ENCODE measurements around the gene ABCA4.
"Not testable (repeated sequence)": the region's sequence is repeated elsewhere in the genome, so short reads cannot be mapped to it uniquely, and the experiment has no call there.

The ABCA4 gene

DNA sequence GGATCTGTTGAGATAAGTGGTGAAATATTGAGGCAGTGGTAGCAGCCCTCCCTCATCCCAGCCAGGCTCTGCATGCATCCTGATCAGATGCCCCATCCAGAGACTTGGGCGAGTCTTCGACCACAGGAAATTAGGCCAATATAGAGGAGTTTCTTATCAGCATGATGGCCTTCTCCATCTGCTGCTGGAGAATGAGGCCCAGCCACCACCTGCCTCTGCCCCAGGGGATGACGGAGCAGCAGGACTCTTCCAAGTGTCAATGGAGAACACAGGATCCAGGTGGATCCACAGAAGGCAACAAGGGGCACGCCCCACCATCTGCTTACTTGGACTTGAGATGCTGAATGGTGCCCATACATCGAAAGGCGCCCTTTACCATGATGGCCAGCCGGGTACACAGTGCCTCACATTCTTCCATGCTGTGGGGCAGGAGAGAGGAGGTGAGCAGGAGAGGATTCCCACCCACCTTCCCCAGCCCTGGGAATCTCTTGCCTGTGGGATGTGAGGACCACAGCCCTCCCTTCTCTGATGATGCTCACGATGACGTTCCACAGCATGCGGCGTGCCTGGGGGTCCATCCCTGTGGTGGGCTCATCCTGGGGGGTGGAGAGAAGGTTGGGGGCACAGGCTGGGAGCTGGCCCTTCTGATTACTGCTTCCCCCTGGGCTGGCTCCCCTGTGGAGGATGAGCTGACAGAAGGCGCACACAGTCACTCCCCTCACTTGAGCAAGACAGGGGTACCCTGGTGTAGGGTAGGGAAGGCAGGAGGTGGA lies 120.3 kb downstream of the ABCA4 start:
- no peak for DNase-seq

DNA sequence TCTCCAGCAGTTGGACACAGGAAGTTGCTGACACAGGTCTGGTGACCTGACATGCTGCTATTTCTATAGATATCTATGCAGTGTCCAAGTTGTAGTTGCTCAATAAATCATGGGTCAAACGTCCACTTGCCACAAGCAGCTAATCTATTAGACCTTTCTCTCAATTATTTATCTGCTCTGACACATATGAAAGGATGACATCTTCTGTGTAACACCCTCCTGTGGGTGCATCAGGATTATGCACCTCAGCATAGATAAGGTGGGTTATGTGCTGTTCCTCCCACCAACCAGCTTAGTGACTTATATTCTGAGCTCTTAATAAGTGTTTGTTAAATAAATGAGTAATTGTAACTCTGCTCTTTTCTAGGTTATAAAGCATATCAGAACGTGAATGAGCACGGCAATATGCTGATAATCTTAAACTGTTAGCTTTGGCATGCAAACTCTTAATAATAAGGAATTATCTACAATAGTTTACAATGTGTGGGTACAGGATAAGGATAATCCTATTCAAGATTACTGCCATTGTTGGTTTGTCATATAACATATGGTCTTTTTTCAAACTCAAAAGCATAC lies 121.0 kb downstream of the ABCA4 start:
- DNase-seq, result no peak

DNA sequence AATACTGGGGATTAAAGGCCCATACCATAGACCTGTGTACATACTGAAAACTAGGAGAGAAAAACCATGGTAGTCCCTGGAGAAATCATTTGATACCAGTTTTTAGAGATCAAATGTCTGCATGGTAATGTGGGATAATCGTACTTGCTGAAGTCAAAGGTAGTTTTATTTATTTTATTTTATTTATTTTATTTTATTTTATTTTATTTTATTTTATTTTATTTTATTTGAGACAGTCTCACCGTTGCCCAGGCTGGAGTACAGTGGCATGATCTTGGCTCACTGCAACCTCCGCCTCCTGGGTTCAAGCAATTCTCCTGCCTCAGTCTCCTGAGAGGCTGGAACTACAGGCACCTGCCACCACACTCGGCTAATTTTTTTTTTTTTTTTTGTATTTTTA lies 122.4 kb downstream of the ABCA4 start:
- not testable (repeated sequence) for DNase-seq

DNA sequence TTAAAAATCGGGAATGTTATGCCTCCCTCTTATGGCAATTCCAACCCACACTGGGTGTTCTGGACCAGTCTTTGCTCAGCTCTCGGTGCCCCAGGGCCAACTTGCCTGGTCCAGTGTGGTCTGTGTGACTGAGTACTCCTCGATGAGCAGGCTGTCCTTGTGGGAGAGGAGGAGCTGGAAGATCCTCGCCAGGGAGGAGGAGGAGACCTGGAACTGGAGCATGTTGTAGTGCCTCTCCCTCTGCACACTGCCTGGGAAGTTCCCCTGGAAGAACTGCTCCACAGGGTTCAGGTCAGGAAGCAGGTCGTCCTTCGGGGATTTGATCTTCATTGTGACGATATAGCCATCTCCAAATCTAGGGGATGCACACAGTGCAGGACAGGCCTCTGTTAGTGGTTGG lies 123.2 kb downstream of the ABCA4 start:
- no peak for DNase-seq

DNA sequence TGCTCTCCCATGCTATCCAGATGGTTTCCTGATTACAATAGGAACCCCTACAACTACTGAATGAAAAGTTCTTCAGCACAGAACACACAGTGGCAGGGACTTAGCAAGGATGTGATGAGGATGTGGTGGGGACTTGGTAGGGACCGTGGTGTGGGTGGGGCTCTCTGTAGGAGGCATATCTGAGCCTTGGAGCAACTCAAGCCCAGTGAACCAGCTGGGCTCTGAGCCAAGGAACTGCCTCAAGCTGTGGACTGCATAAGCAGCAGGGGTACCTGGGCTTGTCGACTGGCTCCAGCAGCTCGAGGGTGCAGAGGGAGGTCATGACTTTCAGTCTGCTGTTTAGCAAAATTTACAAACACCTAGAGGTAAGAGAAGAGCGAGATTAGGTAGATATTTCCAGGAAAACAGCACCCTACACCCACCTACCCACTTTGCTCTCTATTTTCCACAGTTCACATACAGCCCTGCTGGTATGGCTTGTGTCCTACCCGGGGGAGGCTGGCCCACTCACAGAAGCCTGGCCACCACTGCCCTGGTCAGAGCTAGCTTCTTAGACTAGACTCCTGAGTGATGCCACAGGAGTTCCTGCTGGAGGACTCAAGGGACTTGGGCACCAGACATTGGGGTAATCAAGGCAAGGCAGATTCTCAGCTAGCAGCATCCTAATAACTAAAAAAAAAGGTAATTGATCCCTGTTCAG lies 125.0 kb downstream of the ABCA4 start:
- DNase-seq, result peak in 1 of 5 donors; percentile 14

DNA sequence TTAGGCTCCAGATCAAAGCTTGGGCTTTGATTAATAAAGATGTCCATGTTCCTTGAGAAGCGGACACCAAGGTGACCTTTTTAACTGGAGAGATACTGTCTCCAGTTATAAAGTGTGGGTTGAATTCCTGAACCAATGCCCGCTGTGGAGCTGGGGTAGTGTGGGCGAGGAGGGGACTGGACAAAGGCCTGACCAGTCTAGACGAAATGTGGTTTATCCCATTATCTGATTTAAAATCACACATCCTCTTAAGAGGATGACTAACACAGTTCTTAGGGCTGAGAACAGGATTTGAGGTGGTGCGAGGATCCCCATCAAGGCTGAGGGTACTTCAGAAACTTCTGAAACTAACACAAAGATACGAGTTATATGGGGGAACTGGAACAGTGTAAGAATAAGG lies 127.2 kb downstream of the ABCA4 start:
- DNase-seq, result no peak

DNA sequence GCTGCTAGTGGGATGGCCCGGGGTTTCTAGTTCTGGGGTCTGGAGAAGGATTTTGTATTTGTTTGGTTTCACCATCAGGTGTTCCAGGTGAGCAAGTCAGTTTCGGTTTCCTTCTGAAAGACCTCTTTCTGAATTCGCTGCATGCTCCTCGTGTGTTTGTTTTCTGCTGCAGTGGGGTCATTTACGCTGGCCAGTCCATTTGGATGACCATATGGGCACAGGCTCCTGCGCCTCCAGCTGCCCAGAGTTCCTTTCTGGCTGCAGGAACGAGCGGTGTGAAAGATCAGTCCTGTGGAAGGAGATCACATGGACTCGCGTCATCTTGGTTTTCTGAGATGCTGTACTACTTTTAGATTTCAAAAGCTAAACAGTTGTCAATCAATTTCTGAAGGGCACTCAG lies 128.0 kb downstream of the ABCA4 start:
- DNase-seq, result no peak

DNA sequence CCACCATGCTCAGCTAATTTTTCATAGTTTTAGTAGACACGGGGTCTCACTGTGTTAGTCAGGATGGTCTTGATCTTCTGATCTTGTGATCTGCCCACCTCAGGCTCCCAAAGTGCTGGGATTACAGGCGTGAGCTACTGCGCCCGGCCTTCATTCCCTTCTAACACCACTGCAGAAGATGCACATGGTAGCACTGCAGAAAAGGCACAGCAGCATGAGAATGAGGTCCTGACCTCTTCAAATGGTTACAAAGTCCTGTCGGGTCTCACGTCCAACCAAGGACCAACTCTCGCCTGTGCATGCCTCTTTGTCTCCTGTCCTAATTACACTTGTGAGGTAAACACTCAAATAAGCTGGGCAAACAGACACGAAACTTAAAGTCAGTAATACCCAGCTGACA lies 128.8 kb downstream of the ABCA4 start:
- no peak for DNase-seq

DNA sequence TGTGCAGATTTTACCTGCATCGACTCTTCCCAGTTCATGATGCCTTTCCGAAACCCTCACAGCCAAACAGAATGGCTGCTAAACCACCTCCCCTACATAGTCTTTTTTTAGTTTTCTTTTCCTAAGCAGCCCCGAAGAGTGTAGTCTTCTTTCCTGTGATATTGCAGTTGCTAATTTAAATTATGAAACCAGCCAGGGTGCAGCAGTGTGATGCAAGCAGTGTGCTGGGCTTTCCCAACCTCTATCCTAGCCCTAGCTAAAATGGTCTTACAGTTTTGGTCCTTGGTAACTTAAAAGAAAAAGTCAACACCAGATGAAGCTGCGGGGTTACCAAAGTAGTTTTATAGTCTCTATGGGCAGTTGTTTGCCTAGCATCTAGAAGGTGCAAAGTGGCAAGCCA lies 129.7 kb downstream of the ABCA4 start:
- DNase-seq, result no peak

DNA sequence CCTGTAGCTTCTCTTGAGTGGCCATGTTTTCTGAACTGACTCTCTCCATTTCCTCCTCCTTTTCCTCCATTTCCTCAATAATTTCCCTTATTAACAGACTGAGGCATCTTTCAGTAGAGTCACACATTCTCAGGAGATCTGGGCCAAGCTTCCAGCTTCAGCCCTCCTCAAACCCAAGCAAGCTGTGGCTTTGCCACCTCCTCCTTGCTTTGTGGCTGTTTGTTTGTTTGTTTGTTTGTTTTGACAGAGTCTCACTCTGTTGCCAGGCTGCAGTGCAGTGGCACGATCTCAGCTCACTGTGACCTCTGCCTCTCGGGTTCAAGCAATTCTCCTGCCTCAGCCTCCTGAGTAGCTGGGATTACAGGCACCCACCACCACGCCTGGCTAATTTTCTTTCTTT lies 130.5 kb downstream of the ABCA4 start:
- not testable (repeated sequence) for DNase-seq

DNA sequence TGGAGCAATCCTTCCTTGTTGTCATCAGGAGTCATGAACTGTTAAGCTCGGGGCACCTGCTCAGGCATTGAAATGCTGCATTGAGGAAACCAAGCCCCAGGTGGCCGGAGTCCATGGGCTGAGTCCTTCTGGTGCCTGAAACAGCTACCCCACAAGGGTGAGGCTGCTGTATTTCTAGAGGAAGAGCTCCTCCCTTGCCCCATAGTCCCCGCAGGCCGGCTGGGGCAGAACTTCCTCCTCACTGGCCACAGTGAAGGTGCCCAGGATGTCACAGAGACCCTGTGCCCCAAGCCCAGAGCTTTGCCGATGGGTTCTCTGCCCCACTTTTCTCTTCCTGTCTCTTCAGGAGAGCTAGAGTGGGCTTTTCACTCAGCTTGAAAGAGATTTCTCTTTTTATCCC lies 130.9 kb downstream of the ABCA4 start:
- no peak for DNase-seq

DNA sequence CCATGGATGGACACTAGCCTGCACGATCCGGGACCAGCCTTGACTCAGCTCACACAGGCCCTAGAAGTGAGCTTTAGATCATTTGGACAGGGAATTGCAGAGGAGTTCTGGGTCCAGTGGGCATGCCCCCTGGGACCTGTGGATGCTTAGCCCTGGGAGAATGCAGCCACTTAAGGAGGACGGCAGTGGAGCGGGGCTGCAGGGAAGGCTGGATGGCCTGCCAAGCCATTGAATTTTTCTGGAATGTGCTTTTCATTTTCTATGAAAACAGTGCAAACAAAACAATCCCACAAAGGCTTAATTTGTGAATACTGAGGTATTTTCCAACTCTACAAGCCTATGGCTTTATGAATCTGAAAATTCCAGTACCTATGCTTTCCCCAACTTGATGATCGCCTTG lies 131.3 kb downstream of the ABCA4 start:
- DNase-seq, result no peak

DNA sequence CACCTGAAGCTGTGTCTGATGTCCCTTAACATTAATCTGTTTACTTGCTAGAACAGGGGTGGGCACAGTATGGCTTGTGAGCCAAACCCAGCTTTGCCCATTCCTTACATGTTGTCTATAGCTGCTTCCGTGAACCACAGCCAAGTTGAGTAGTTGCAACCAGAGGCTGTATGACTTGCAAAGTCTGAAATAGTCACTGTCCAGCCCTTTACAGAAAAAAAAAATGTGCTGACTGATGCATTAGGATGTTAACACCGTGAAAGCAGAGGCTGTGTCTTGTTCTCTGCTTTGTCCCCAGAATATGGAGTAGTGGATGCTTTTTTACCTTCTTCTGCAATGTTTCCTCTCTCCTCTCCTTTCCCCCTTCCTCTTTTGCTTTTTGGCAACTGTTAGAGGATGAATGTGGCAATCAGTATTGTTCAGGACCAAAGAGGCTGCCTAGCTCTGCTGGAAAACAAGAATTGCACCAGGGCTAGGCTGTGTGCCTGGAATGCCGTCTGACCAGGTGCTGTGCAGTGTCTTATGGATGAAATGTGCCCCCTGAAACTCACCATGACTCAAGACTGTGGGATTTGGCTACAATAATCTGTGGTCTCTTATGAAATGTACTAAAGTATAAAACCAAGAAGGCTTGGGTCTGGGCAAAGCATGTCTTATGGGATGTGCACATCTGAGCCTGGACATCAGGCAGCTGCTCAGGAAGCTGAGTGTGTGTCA lies 132.2 kb downstream of the ABCA4 start:
- DNase-seq, result no peak

DNA sequence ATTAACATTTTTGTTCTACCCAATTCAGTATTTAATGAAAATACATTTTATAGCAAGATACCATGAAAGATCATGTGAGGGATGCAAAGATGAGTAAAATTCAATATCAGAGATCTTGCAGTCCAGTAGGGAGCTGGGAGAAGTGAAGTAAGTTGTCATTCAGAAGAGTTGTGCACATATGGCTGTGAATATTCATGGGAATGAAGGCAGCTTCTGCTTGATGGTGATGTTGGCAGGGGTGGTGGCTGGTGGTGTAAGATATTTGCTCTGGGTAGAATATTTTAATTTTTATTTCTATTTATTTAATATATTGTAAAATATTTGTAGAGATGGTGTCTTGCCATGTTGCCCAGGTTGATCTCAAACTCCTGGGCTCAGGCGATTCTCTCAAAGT lies 139.7 kb downstream of the ABCA4 start:
- no peak for DNase-seq

DNA sequence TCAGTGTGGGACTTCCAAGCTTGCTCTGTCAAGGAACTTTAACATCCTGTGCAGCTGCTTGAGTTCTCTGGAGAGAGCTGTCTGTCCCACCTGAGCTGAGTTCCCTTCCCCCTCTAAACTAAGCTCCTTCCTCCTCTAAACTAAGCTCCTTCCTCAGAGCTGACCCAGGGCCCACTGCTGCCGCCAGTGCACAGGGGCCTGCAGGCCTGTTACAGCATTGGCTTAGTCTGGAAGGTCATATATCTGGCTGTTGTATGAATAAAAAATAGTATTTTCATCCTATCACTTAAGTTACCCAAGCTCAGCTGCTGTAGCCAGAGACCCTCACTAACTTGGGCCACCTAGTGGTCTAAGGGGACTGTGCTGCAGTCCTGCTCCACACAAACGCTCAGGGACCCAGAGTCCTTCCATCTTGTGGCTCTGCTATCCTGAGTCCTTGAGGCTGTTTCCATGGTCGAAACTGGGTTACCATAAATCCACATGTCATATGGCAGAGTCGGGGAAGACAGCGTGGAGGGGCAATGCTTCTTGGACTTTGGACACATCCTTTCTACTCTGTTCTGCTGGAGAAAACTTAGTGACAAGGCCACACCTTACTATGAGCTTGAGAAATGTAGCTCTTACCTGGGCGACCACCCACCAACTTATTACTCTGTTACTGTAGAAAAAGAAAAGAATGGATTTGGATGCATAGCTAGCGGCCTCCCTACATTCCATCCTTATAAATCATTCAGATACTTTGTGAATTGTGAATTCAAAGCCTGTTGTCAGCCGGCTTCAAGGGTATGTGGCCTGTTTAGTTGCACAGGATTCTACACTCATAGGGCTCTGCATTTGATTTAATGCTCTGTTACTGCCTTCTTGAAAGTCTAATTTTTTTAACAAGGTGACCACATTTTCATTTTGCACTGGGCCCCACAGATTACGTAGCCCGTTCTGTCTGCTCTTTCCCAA lies 140.4 kb downstream of the ABCA4 start:
- DNase-seq, result no peak

DNA sequence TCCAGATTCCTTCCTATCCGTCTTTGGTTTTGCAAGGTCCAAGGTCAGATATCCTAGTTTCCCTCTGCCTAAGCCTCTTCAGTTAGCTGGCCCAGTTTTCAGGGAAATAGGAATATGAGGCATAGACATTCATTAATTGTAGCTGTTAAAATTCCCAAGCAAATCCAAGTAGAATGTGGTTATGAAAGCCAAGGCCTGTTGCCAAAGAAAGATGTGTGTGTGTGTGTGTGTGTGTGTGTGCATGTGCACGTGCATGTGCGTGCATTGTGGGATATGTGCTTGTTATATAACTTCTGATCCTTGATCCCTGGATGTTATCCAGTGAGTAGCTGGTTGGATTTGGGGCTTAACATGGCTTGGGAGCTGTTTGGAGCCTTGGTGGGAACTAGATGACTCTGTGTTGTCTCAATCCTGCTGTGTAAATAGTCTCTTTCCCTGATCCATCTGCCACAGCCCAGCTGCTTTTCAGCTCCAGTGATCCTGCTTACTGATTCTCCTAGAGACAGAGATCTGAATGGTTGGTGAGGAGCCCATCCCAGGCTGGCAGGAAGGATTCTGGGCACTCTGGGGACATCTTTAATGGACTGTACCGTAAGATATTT lies 141.1 kb downstream of the ABCA4 start:
- no peak for DNase-seq

DNA sequence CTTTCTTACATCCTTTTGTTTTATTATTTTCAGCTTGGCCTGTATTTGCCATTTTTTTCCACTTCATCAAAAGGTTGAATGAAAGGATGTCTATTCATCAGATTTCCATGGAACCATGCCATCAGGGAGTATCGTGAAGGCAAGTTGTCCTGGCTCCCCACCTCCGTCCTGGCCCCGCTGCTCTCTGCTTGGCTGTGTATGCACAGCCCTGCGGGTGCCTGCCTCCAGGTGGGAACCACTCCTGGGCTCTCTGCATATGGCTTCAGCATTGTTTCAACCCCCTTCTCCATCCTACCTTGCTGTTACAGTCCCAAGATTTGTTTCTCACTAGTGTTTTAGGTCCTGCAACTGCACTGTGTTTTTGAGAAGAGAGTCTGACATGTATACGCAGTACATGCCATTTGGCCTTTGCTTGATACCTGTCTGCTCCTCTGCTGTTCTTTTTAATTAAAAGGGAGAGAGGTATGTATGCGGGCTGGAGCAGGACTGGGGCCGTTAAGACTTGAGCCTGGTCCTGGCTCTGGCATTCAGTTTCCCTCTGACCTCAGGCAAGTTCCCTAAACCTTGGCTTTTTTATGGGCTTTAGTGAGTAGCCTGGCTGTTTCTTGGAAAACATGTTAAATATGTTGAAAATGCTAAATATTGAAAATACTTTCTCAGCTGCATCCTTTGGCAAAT lies 141.8 kb downstream of the ABCA4 start:
- DNase-seq, result no peak

DNA sequence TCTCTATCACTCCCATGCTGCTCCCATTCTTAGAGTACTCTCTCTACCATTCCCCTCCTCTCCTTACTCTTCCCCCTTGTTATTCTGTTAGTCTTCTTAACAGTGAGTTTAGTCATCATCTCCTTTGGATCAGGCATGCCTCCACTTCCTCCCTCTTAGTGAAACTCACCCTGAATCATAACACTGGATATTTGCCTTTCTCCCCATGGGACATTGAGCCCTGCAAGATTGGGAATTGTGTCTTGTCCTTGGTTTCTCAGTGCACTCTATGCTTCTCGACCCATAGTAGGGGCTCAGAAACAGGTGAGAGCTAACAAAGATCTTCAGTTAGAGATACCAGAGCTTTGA lies 143.4 kb downstream of the ABCA4 start:
- no peak for DNase-seq

DNA sequence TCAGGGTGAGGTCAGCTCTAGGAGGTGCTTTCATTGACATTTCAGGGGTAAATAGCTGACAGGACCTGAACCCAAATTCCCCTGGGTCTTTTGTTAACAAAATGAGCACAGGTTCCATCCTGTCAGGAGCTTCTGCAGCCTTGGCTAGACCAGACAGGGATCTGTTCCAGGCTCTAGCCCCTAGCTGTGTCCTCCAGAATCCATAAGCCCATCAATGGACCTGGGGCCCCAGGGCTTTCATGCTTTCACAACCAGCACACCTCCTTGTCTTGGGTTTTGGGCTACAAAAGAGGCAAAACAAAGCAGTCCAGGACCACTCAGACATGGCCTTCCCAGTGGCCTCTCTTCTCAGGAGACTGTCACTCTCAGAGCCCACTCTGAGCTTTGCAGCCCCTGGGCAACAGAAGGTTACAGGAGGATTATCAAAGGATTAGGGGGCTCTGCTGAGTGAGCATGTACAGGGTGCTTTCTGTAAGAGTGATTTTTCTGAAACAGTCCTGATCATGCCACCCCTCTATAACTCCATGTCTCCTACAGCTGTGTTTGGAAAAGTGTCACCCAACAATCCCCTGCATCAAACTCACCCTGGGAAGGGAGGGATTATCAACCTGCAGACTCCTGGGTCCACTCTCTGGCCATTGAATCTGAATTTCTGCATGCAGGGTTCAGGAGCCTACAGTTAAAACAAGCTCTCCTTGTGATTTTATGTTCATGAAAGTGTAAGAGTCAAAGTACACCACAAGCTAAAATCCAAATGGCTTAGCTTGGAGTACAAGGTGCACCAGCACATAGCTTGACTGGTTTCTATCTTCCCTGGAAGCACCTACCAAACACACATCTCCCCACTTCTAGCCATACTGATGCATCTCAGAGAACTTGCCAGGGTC lies 144.0 kb downstream of the ABCA4 start:
- no peak for DNase-seq

DNA sequence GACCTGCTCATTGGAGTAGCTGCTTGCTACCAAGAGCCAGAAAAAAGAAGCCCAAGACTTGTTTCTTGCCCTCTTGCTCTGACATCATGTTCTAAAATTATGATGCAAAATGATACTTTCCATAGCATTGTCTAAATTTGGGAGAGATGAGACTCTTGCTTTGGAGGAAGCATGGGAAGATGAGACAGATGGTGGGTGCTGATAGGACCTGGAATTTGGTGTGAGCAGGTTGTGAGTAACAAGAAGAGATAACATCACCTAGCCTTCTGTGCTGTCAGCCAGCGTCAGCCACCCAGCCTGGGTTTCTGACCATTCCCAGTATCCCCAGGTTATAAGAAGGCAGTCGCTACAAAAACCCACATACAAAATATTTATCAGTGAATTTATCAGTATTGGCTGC lies 144.7 kb downstream of the ABCA4 start:
- no peak for DNase-seq

Data from T-helper 1 cell (primary cell).